ENCODE measurements around the gene LATS2.

The LATS2 gene

GRCh38 chr13:21048901-21049698 lies 12.3 kb downstream of the LATS2 start:
- in situ Hi-C loops (cut with MboI; ENCODE audit: low sequenced_read_pairs), result no loop called here

GRCh38 chr13:21047591-21048282 lies 13.6 kb downstream of the LATS2 start:
- in situ Hi-C loops (cut with MboI; ENCODE audit: low sequenced_read_pairs), result no loop called here

- in situ Hi-C loops (cut with MboI; ENCODE audit: low sequenced_read_pairs), result no loop called here
These were observed 14.3 kb downstream of the LATS2 start for GRCh38 chr13:21047087-21047486.

- in situ Hi-C loops (cut with MboI; ENCODE audit: low sequenced_read_pairs), result no loop called here
These were observed 15.2 kb downstream of the LATS2 start for GRCh38 chr13:21046203-21046602.

- in situ Hi-C loops (cut with MboI; ENCODE audit: low sequenced_read_pairs), result no loop called here
These were observed 16.3 kb downstream of the LATS2 start for GRCh38 chr13:21045100-21045499.

- in situ Hi-C loops (cut with MboI; ENCODE audit: low sequenced_read_pairs), result no loop called here
These were observed 17.5 kb downstream of the LATS2 start for GRCh38 chr13:21043898-21044297.

- in situ Hi-C loops (cut with MboI; ENCODE audit: low sequenced_read_pairs), result no loop called here
These were observed 21.1 kb downstream of the LATS2 start for GRCh38 chr13:21040120-21040826.

GRCh38 chr13:21039097-21039800 lies 22.1 kb downstream of the LATS2 start:
- in situ Hi-C loops (cut with MboI; ENCODE audit: low sequenced_read_pairs), result no loop called here

- in situ Hi-C loops (cut with MboI; ENCODE audit: low sequenced_read_pairs), result no loop called here
These were observed 23.7 kb downstream of the LATS2 start for GRCh38 chr13:21037656-21038055.

GRCh38 chr13:21035498-21035897 lies 25.9 kb downstream of the LATS2 start:
- in situ Hi-C loops (cut with MboI; ENCODE audit: low sequenced_read_pairs), result no loop called here

- in situ Hi-C loops (cut with MboI; ENCODE audit: low sequenced_read_pairs), result no loop called here
These were observed 26.7 kb downstream of the LATS2 start for GRCh38 chr13:21034603-21035191.

- in situ Hi-C loops (cut with MboI; ENCODE audit: low sequenced_read_pairs), result no loop called here
These were observed 27.4 kb downstream of the LATS2 start for GRCh38 chr13:21033856-21034602.

- in situ Hi-C loops (cut with MboI; ENCODE audit: low sequenced_read_pairs), result no loop called here
These were observed 28.1 kb downstream of the LATS2 start for GRCh38 chr13:21033212-21033840.

- in situ Hi-C loops (cut with MboI; ENCODE audit: low sequenced_read_pairs), result no loop called here
These were observed 28.7 kb downstream of the LATS2 start for GRCh38 chr13:21032656-21033055.

GRCh38 chr13:21031594-21032275 lies 29.7 kb downstream of the LATS2 start:
- in situ Hi-C loops (cut with MboI; ENCODE audit: low sequenced_read_pairs), result no loop called here

GRCh38 chr13:21025539-21025938 lies 35.8 kb downstream of the LATS2 start:
- in situ Hi-C loops (cut with MboI; ENCODE audit: low sequenced_read_pairs), result no loop called here

GRCh38 chr13:21022056-21022979 lies 39.1 kb downstream of the LATS2 start:
- in situ Hi-C loops (cut with MboI; ENCODE audit: low sequenced_read_pairs), result no loop called here

- in situ Hi-C loops (cut with MboI; ENCODE audit: low sequenced_read_pairs), result no loop called here
These were observed 40.8 kb downstream of the LATS2 start for GRCh38 chr13:21020581-21020980.
